IPS-20b (cell line): ENCODE results near the gene PLEKHA7.
"Not testable (repeated sequence)": the region's sequence is repeated elsewhere in the genome, so short reads cannot be mapped to it uniquely, and the experiment has no call there.

Experiments used
- H3K27ac ChIP-seq: one replicate; pipeline ENCODE4 v1.5.1; 2013; ENCODE audit warnings: low read length
- H3K27me3 ChIP-seq: 2 replicates; pipeline ENCODE4 v1.6.1; 2013; ENCODE audit warnings: mild to moderate bottlenecking, low read length, inconsistent platforms; ENCODE audit not compliant: insufficient read depth
- H3K36me3 ChIP-seq: 2 replicates; pipeline ENCODE4 v1.6.1; 2013; ENCODE audit warnings: low read depth, mild to moderate bottlenecking, inconsistent platforms, low read length, moderate library complexity; ENCODE audit not compliant: insufficient read depth
- H3K4me1 ChIP-seq: 2 replicates; pipeline ENCODE4 v1.6.1; 2013; ENCODE audit warnings: mild to moderate bottlenecking, control low read depth, inconsistent platforms, low read length, moderate library complexity; ENCODE audit not compliant: insufficient read depth
- H3K4me3 ChIP-seq: 2 replicates; pipeline ENCODE4 v1.5.1; 2013; ENCODE audit warnings: mild to moderate bottlenecking, low read length, inconsistent platforms
- H3K9ac ChIP-seq: 2 replicates; pipeline ENCODE4 v1.6.1; 2013; ENCODE audit warnings: low read depth, mild to moderate bottlenecking, inconsistent platforms, low read length, moderate library complexity
- H3K9me3 ChIP-seq: 2 replicates; pipeline ENCODE4 v1.6.1; 2013; ENCODE audit warnings: mild to moderate bottlenecking, low read depth, low read length, inconsistent platforms; ENCODE audit not compliant: insufficient read depth

The PLEKHA7 gene

DNA sequence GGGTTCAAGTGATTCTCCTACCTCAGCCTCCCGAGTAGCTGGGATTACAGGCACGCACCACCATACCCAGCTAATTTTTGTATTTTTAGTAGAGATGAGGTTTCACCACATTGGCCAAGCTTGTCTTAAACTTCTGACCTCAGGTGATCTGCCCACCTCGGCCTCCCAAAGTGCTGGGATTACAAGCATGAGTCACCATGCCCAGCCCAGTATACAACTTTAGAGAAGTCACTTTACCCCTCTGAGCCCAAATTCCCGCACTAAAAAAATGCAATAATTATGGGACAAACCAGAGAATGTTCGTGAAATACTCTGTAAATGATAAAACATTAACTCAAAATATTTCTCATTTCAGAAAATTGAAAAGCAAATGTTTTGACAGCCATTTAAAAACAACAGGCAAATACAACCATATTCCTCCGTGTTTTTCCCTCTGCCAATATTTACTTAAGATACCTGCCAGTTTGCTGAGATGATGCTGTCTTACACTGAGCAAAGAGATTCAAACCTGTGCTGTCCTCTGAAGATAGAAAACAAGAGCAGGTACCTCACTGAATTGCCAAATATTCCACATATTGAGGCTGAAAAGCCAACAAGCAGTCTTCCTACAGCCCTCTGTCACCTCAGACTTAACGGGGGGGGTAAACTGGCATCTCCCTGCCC lies 9.6 kb downstream of the PLEKHA7 start:
- H3K27me3 ChIP-seq, result no peaks in the 10 kb centered on the region
- no peak overlapping the region for H3K4me3 ChIP-seq
- no peaks in the 10 kb centered on the region for H3K9me3 ChIP-seq
- H3K9ac ChIP-seq, result no peak overlapping the region
- no peaks in the 10 kb centered on the region for H3K4me1 ChIP-seq
- H3K27ac ChIP-seq, result no peak overlapping the region
- H3K36me3 ChIP-seq, result peaks cover 4% of the 10 kb centered on the region; the same call in 1 of the 2 replicates

DNA sequence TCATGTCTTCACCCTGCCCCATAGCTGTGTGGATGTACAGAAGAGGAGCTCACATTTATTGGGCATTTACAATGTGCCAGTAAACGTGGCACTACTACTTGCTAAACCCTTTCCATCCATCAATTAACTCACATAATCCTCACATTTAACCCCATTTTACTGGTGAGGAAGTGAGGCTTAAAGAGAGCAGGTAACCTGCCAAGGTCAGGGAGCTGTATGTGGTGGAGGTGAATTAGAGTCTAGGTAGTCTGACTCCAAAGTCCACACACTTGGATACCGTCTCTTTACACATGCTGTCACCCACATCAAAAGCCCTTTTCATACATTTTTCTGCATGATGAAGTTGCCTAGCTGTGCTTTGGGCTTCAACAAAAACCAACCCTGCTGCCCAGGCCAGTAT lies 10.8 kb downstream of the PLEKHA7 start:
- H3K36me3 ChIP-seq, result peaks cover 4% of the 10 kb centered on the region; the same call in 1 of the 2 replicates
- no peak overlapping the region for H3K9ac ChIP-seq
- no peak overlapping the region for H3K27ac ChIP-seq
- H3K9me3 ChIP-seq, result no peaks in the 10 kb centered on the region
- H3K27me3 ChIP-seq, result no peaks in the 10 kb centered on the region
- no peak overlapping the region for H3K4me3 ChIP-seq
- H3K4me1 ChIP-seq, result no peaks in the 10 kb centered on the region

DNA sequence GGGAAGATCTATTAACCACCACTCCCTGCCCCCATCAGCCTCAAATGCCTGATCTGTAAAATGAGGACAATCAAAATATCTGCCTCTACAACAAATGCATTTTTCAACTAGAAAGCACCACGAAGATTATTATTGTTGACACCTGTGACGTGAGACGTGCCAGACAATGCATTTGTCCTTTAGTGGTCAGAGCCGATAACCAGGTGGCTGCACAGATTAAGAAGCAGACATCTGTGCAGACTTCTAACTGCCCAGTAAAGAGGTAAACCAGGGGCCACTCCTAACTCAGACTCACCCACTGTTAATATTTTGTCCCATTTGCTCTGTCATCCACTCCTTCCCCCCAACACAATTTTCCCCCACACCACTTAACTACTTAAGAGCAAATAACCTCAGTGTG lies 11.7 kb downstream of the PLEKHA7 start:
- Histone ChIP-seq H3K27me3 (no peaks in the 10 kb centered on the region), H3K4me3 (no peak overlapping the region), H3K36me3 (peaks cover 4% of the 10 kb centered on the region; the same call in 1 of the 2 replicates), H3K9ac (no peak overlapping the region), H3K9me3 (no peaks in the 10 kb centered on the region), H3K27ac (no peak overlapping the region), H3K4me1 (no peaks in the 10 kb centered on the region)

DNA sequence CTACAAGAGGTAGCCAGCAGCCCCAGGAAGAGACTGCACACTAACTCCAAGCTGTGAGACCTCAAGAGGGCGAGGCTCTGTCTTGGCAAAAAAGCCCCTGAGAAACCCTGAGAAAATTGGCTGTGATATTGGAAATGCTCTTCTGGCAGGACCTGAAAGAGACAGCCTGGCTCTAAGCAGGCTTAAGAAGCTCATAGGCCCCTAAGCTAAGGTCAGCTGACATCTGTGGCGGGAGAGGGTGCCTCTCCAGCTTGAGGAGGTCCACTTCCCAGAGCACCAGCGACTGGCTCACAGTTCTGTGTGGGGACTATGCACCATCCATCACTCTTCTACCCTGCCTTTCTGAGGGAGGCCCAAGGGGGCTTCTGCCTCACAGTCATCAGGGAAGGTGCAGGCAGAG lies 12.4 kb downstream of the PLEKHA7 start:
- no peaks in the 10 kb centered on the region for H3K27me3 ChIP-seq
- no peaks in the 10 kb centered on the region for H3K4me1 ChIP-seq
- H3K9me3 ChIP-seq, result no peaks in the 10 kb centered on the region
- H3K27ac ChIP-seq, result no peak overlapping the region
- peaks cover 4% of the 10 kb centered on the region; the same call in 1 of the 2 replicates for H3K36me3 ChIP-seq
- no peak overlapping the region for H3K9ac ChIP-seq
- no peak overlapping the region for H3K4me3 ChIP-seq

DNA sequence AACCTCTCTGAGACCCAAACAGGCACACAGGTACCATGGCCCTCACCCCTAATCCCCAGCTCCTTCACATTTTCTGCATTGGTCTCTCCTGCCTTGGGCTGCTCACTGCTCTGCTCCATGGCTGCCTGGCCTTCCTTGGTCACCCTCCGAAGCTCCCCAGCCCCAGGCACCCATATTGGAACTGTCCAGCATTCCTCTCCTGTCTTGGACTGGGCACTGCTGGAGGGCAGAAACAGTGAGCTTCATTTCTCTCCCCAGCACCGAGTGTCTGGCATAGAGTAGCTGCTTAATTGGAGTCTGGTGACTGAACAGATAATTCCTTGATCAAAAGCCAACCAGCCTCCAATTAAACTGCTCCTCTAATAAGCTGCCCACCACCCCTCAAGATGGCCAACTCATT lies 13.2 kb downstream of the PLEKHA7 start:
- no peaks in the 10 kb centered on the region for H3K4me1 ChIP-seq
- H3K4me3 ChIP-seq, result no peak overlapping the region
- no peak overlapping the region for H3K9ac ChIP-seq
- H3K27me3 ChIP-seq, result no peaks in the 10 kb centered on the region
- H3K27ac ChIP-seq, result no peak overlapping the region
- no peaks in the 10 kb centered on the region for H3K9me3 ChIP-seq
- peaks cover 4% of the 10 kb centered on the region; the same call in 1 of the 2 replicates for H3K36me3 ChIP-seq

DNA sequence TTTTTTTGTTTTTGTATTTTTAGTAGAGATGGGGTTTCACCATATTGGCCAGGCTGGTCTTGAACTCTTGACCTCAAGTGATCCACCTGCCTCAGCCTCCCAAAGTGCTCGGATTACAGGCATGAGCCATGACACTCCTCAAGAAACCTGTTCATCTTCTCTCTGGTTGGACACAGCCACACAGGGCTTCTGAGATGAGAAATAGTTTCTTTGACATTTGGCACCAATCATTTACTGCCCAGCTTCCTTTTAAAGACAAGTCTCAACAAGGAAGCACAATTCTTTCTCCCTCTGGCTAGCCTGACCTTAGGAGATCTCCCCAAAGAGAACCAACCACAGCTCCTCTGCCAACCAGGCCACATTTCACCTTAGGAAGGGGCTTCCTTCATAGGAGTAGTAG lies 14.0 kb downstream of the PLEKHA7 start:
- not testable (repeated sequence) for H3K4me3 ChIP-seq, H3K9me3 ChIP-seq, H3K27me3 ChIP-seq, H3K4me1 ChIP-seq, H3K27ac ChIP-seq, H3K36me3 ChIP-seq, H3K9ac ChIP-seq

DNA sequence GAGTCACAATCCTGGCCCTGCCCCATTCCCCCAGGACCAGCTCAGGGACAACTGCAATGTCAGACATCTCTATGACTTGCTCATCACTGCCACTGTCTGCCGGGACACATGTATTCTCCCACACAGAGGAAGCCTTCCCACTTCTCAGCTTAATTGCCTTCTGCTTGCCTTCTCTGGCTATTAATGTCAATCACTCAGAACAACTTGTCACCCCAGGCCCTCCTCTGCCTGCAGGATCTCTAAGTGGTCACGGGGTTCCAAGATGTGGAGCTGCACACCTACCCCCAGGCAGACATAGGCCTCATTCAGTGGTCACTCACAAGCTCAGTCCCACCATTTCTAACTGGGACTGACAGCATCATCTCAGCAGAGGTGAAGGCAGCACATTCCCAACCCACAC lies 15.1 kb downstream of the PLEKHA7 start:
- Histone ChIP-seq H3K27ac (no peak overlapping the region), H3K36me3 (peaks cover 4% of the 10 kb centered on the region; the same call in 1 of the 2 replicates), H3K4me1 (no peaks in the 10 kb centered on the region), H3K9me3 (no peaks in the 10 kb centered on the region), H3K9ac (no peak overlapping the region), H3K27me3 (no peaks in the 10 kb centered on the region), H3K4me3 (no peak overlapping the region)

DNA sequence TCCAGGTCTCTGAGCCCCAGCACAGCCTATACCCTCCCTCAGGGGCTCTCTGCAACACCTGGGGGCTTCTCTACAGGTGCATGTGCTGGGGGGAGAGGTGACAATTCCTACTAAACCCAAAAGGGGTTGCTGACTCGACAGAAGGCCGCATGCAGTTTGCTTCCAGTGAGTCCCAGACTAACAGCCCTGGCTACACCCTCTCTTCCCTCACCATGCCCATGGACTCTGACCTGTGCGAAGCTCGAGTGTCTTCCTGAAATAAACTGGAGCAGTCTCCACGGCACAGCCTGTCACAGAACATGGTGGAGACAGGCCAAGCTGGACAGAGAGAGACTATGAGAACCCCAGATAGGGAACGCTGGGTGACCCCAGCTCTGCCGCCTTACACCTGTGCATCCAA lies 16.6 kb downstream of the PLEKHA7 start:
- no peaks in the 10 kb centered on the region for H3K4me1 ChIP-seq
- no peak overlapping the region for H3K27ac ChIP-seq
- H3K36me3 ChIP-seq, result no peaks in the 10 kb centered on the region

DNA sequence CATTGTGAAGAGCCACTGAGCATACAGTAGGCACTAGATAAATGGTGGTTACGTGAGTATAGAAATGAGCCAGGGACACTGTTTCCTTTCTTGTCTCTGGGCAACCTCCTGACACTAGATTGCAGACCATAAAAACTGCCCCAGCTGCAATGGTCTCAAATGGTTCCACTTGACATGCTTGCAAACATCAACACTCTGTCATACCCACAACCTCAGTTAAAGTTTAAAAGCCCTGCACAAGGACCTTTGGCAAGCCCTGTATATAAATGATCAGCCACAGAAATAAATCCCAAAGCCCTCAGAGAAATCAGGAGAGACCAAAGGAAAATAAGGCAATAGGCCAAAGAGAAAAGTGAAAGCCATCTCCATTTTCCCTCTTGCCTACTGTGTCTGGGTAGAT lies 20.7 kb downstream of the PLEKHA7 start:
- H3K36me3 ChIP-seq, result no peaks in the 10 kb centered on the region
- H3K4me1 ChIP-seq, result no peaks in the 10 kb centered on the region
- no peak overlapping the region for H3K9ac ChIP-seq
- no peak overlapping the region for H3K27ac ChIP-seq
- H3K4me3 ChIP-seq, result no peak overlapping the region
- H3K9me3 ChIP-seq, result no peaks in the 10 kb centered on the region
- H3K27me3 ChIP-seq, result no peaks in the 10 kb centered on the region

More for the DNA sequence above, 16.6 kb downstream of the PLEKHA7 start:
- Histone ChIP-seq H3K4me3 (no peak overlapping the region), H3K27me3 (no peaks in the 10 kb centered on the region), H3K9me3 (no peaks in the 10 kb centered on the region), H3K9ac (no peak overlapping the region)

DNA sequence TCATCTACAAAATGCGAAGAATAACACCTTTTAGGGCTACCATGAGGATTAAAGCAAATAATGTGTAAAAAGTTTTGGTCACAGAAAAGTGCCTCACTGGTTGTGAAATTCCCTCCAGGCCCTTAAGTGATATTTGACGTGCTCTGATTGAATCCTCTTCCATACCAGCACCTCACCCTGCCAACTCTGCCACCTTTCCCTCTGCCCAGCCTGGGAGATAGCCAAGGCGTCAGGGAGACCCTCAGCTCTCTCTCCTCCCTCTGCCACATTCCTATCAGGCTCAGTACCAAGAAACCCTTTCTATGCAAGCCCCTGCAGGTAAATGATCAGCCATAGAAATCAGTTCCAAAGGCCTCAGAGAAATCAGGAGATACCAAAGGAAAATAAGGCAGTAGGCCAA lies 21.4 kb downstream of the PLEKHA7 start:
- Histone ChIP-seq H3K9me3 (no peaks in the 10 kb centered on the region), H3K9ac (no peak overlapping the region), H3K36me3 (no peaks in the 10 kb centered on the region), H3K27me3 (no peaks in the 10 kb centered on the region), H3K4me1 (peaks cover 3% of the 10 kb centered on the region; the same call in 1 of the 2 replicates), H3K4me3 (no peak overlapping the region), H3K27ac (no peak overlapping the region)

DNA sequence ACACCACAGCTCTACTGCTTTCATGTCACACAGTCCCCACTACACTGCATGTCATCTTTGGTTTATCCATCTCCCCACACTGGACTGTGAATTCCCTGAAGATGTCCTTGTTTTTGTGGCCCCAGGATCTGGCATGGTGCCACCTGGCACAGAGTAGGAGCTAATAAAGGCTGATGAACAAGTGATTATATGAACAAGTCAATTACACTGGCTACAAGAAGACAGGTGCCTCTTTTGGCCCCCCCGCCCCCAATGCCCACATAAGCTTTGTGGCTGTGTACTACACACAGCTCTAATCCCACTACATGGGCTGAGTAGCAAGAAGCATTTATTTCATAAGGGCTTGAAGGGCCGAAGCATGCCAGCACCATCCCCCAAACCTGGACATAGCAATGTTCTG lies 24.7 kb downstream of the PLEKHA7 start:
- H3K9ac ChIP-seq, result no peak overlapping the region
- H3K9me3 ChIP-seq, result no peaks in the 10 kb centered on the region
- no peaks in the 10 kb centered on the region for H3K36me3 ChIP-seq
- H3K27me3 ChIP-seq, result no peaks in the 10 kb centered on the region
- no peak overlapping the region for H3K4me3 ChIP-seq
- peaks cover 13% of the 10 kb centered on the region; the same call in 1 of the 2 replicates for H3K4me1 ChIP-seq
- H3K27ac ChIP-seq, result no peak overlapping the region

DNA sequence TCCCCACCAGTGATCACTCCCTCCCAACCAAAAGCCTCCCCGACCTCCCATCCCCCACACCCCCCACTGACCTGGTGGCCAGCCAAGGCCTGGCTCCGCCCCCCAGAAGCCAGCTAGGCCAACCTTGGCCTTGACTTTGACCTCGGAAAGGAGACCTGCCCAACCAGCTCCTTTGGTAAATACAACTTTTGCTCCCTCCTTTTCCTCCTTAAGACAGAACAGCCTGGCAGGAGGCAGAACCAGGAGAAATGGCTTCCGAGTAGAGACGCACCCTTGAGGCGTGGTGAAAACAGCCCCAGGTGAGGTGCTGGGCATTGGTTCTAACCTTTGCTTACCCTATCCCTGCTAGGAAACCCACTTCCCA lies 27.0 kb downstream of the PLEKHA7 start:
- Histone ChIP-seq H3K9ac (no peak overlapping the region), H3K27ac (no peak overlapping the region), H3K36me3 (no peaks in the 10 kb centered on the region), H3K9me3 (no peaks in the 10 kb centered on the region), H3K4me1 (peaks cover 15% of the 10 kb centered on the region; the same call in 1 of the 2 replicates), H3K4me3 (no peak overlapping the region; the same call in 1 of the 2 replicates), H3K27me3 (no peaks in the 10 kb centered on the region)
